Measurements from ENCODE around the gene TSC22D2.

The TSC22D2 gene

GRCh38 chr3:150407051-150407807 lies 869 bp upstream of the TSC22D2 start:
- no peak for DNase-seq (ENCODE audit: low read depth)
- peak overlapping the region; percentile 52 for H3K4me3 ChIP-seq (ENCODE audit: control insufficient read depth, low read depth, low read length)
- TF ChIP-seq CTCF (IDR thresholded peaks at IDR 0.05; ENCODE audit: control insufficient read depth, insufficient read depth, low read depth, low read length, missing control alignments), result no peak

DNA sequence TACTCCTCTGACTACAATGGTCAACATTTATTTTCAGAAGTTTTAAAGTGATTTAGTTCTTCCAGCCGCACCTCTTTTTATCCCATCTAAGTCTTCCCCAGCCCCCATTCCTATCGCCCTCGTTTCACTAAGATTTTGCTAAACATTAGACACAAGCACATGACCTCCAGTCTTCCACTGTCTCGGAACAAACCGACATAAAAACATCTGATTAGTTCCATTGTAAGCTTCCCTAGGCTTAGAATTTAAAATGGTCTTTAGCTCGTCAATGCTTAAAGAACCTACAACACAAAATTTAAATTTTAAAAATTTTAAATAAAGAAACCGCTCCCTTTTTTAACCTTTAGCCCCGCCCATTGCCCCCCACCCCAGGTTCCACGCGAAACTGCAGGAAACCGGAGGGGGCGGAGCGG lies 284 bp upstream of the TSC22D2 start:
- TF ChIP-seq CTCF (IDR thresholded peaks at IDR 0.05; ENCODE audit: control insufficient read depth, insufficient read depth, low read depth, low read length, missing control alignments), result no peak
- no peak for DNase-seq (ENCODE audit: low read depth)
- peak overlapping the region; percentile 52 for H3K4me3 ChIP-seq (ENCODE audit: control insufficient read depth, low read depth, low read length)

DNA sequence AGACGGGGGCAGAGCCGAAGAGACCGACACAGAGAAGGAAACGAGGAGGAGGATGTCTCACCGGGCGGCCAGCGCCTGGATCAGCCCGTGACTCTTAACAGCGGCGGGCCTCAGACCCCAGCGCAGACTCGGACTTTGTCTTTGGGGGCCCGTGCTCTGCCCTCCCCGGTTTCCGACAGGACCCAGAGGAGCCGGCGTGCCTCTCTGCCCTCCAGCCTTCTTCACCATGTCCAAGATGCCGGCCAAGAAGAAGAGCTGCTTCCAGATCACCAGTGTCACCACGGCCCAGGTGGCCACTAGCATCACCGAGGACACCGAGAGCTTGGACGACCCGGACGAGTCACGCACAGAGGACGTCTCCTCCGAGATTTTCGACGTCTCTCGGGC lies 1.0 kb downstream of the TSC22D2 start:
- DNase-seq (ENCODE audit: low read depth), result no peak
- TF ChIP-seq CTCF (IDR thresholded peaks at IDR 0.05; ENCODE audit: control insufficient read depth, insufficient read depth, low read depth, low read length, missing control alignments), result no peak
- H3K4me3 ChIP-seq (ENCODE audit: control insufficient read depth, low read depth, low read length), result peak overlapping the region; percentile 87

DNA sequence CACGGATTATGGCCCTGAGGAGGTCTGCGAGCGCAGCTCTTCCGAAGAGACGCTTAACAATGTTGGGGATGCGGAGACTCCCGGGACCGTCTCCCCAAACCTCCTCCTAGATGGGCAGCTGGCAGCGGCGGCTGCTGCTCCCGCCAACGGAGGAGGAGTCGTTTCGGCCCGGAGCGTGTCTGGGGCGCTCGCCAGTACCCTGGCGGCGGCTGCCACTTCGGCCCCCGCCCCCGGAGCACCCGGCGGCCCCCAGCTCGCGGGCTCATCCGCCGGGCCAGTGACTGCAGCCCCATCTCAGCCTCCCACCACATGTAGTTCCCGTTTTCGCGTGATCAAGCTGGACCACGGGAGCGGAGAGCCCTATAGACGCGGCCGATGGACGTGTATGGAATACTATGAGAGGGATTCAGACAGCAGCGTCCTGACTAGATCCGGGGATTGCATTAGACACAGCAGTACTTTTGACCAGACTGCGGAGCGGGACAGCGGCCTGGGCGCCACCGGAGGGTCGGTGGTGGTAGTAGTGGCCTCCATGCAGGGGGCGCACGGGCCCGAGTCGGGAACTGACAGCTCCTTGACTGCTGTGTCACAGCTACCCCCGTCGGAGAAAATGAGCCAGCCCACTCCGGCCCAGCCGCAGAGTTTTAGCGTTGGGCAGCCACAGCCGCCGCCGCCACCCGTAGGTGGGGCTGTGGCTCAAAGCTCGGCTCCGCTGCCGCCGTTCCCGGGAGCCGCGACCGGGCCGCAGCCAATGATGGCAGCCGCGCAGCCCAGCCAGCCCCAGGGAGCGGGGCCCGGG lies 1.6 kb downstream of the TSC22D2 start:
- DNase-seq (ENCODE audit: low read depth), result no peak
- H3K4me3 ChIP-seq (ENCODE audit: control insufficient read depth, low read depth, low read length), result peak overlapping the region; percentile 87
- peak; percentile 48 for TF ChIP-seq CTCF (IDR thresholded peaks at IDR 0.05; ENCODE audit: control insufficient read depth, insufficient read depth, low read depth, low read length, missing control alignments)

GRCh38 chr3:150410311-150411105 lies 2.4 kb downstream of the TSC22D2 start:
- no peak for TF ChIP-seq CTCF (IDR thresholded peaks at IDR 0.05; ENCODE audit: control insufficient read depth, insufficient read depth, low read depth, low read length, missing control alignments)
- peak overlapping the region; percentile 87 for H3K4me3 ChIP-seq (ENCODE audit: control insufficient read depth, low read depth, low read length)
- DNase-seq (ENCODE audit: low read depth), result no peak

GRCh38 chr3:150411106-150411460 lies 3.0 kb downstream of the TSC22D2 start:
- DNase-seq (ENCODE audit: low read depth), result no peak
- no peak for TF ChIP-seq CTCF (IDR thresholded peaks at IDR 0.05; ENCODE audit: control insufficient read depth, insufficient read depth, low read depth, low read length, missing control alignments)
- peak overlapping the region; percentile 87 for H3K4me3 ChIP-seq (ENCODE audit: control insufficient read depth, low read depth, low read length)

All from AG09309 (cell line).